ENCODE measurements around the gene PICALM. TPM values are rescaled to one million over a fixed set of nuclear protein-coding genes. Genes with fewer than 3 reads are reported as not detected.

PICALM gene
- total and polyA plus RNA-seq, 2 donors (not counting 3 experiments of a cell fraction or from before 2014, with no cell fraction given) = 181 to 202 TPM

DNA sequence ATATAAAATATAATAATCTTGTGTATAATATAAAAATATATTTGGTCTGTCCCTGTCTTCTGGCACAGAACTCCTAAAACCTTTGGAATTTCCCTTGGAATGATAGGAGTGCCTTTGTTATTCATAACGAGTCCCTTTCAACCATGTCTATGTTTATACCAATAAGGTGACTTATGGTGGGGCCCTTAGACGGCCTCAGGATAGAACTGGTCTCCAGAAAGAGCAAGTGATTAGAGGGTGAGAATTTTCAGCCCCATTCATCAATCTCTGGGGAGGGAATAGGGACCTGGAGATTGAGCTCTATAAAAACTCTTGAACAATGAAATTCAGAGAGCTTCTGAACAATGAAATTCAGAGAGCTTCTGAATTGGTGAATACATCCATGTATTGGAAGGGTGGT, 18.4 kb upstream of the PICALM start:
- intact Hi-C loops (cut with micrococcal nuclease) = no loop called here
- no peaks in the 10 kb centered on the region for H4K20me1 ChIP-seq (replicated peaks; ENCODE audit: control insufficient read depth, extremely low read depth, insufficient read depth, low read length)
- TF ChIP-seq GATA2 (IDR thresholded peaks at IDR 0.05; ENCODE audit: insufficient read depth, insufficient read length, low read depth, low read length) = no peak
- no peak for TF ChIP-seq JUN (IDR thresholded peaks at IDR 0.05; ENCODE audit: borderline replicate concordance, insufficient read depth, insufficient read length, low read depth)
- dilution Hi-C loops (cut with MboI; ENCODE audit: extremely low pct_ligation_motif_present, low sequenced_read_pairs) = no loop called here
- no TSS peak for BruUV-seq (replicated peaks)
- H3K27ac ChIP-seq (ENCODE audit: insufficient read depth, low read depth, low read length) = no peak overlapping the region
- no peaks in the 10 kb centered on the region for H3K4me1 ChIP-seq (ENCODE audit: control insufficient read depth, extremely low read depth, insufficient read depth, low read length)
- H3K9ac ChIP-seq (replicated peaks; ENCODE audit: extremely low read depth, insufficient read depth, low read length) = no peak overlapping the region
- no peak overlapping the region for H2AFZ ChIP-seq (ENCODE audit: low read depth, low read length)
- H3K9me3 ChIP-seq (replicated peaks; ENCODE audit: control insufficient read depth, insufficient read depth, low read length) = no peaks in the 10 kb centered on the region
- no peak overlapping the region for H3K4me2 ChIP-seq (ENCODE audit: insufficient read depth, low read length)
- no peak for DNase-seq (ENCODE audit: low read depth, low spot score)
- POLR2A ChIA-PET = no interaction called here
- H3K36me3 ChIP-seq (ENCODE audit: control insufficient read depth in 2 of 2, extremely low read depth in 1 of 2, insufficient read depth in 2 of 2, low read length in 2 of 2) = no peaks in the 10 kb centered on the region
- no peak for FAIRE-seq
- H3K9me1 ChIP-seq (replicated peaks; ENCODE audit: control insufficient read depth, extremely low read depth, insufficient read depth, low read length) = no peaks in the 10 kb centered on the region
- CTCF ChIA-PET = interaction anchor here (0.6 to 1.1 kb wide), 3 partner anchors 35 to 131 kb away, joined by 3 read pairs; no protein-coding TSS in a partner anchor
- no peaks in the 10 kb centered on the region for H3K27me3 ChIP-seq (ENCODE audit: control insufficient read depth in 2 of 2, insufficient read depth in 2 of 2, low read length in 2 of 2)
- H3K79me2 ChIP-seq (ENCODE audit: control insufficient read depth, insufficient read depth, low read length) = no peaks in the 10 kb centered on the region
- no peak overlapping the region for H3K4me3 ChIP-seq (replicated peaks in 1 of 3; ENCODE audit: insufficient read depth in 1 of 3, low read depth in 1 of 3, low read length in 3 of 3)

DNA sequence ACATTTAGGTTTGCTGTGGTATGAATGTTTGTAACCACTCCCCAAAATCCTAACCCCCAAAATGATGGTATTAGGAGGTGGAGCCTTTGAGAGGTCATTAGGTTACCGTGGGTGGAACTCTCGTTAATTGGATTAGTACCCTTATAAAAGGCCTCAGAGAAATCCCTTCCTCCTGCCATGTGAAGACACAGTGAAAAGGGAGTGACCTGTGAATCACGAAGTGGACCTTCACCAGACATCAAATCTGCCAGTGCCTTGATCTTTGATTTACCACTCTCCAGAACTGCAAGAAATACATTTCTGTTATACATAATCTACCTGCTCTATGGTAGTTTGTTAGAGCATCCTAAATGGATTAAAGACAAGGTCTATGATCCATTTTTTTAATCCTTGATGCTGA, 12.6 kb upstream of the PICALM start:
- H3K79me2 ChIP-seq (ENCODE audit: control insufficient read depth, insufficient read depth, low read length) = no peaks in the 10 kb centered on the region
- BruUV-seq (replicated peaks) = no TSS peak
- no peak overlapping the region for H3K9ac ChIP-seq (replicated peaks; ENCODE audit: extremely low read depth, insufficient read depth, low read length)
- no peaks in the 10 kb centered on the region for H3K4me1 ChIP-seq (ENCODE audit: control insufficient read depth, extremely low read depth, insufficient read depth, low read length)
- H3K4me3 ChIP-seq (replicated peaks in 1 of 3; ENCODE audit: insufficient read depth in 1 of 3, low read depth in 1 of 3, low read length in 3 of 3) = no peak overlapping the region
- no peaks in the 10 kb centered on the region for H3K27me3 ChIP-seq (ENCODE audit: control insufficient read depth in 2 of 2, insufficient read depth in 2 of 2, low read length in 2 of 2)
- no peak overlapping the region for H3K4me2 ChIP-seq (ENCODE audit: insufficient read depth, low read length)
- dilution Hi-C loops (cut with MboI; ENCODE audit: extremely low pct_ligation_motif_present, low sequenced_read_pairs) (no loop called here), intact Hi-C loops (cut with micrococcal nuclease) (no loop called here)
- no peaks in the 10 kb centered on the region for H3K36me3 ChIP-seq (ENCODE audit: control insufficient read depth in 2 of 2, extremely low read depth in 1 of 2, insufficient read depth in 2 of 2, low read length in 2 of 2)
- POLR2A ChIA-PET = no interaction called here
- DNase-seq (ENCODE audit: low read depth, low spot score) (no peak), FAIRE-seq (no peak)
- no peak overlapping the region for H2AFZ ChIP-seq (ENCODE audit: low read depth, low read length)
- no peaks in the 10 kb centered on the region for H3K9me3 ChIP-seq (replicated peaks; ENCODE audit: control insufficient read depth, insufficient read depth, low read length)
- no peak overlapping the region for H3K27ac ChIP-seq (ENCODE audit: insufficient read depth, low read depth, low read length)
- no peaks in the 10 kb centered on the region for H4K20me1 ChIP-seq (replicated peaks; ENCODE audit: control insufficient read depth, extremely low read depth, insufficient read depth, low read length)
- TF ChIP-seq POLR2AphosphoS5 (IDR thresholded peaks at IDR 0.05; ENCODE audit: insufficient read depth, low read depth, low read length) (no peak), FOS (IDR thresholded peaks at IDR 0.05; ENCODE audit: borderline replicate concordance, insufficient read depth, low read length) (no peak), MAX (IDR thresholded peaks at IDR 0.05; ENCODE audit: insufficient read depth, insufficient read length) (no peak), GATA2 (IDR thresholded peaks at IDR 0.05; ENCODE audit: insufficient read depth, insufficient read length, low read depth, low read length) (no peak), MYC (IDR thresholded peaks at IDR 0.05; ENCODE audit: low read depth, low read length) (no peak), CTCF (IDR thresholded peaks at IDR 0.05; ENCODE audit: extremely low read depth in 1 of 2, insufficient read depth in 1 of 2, low read depth in 1 of 2, low read length in 2 of 2) (no peak), POLR2A (IDR thresholded peaks at IDR 0.05; ENCODE audit: low read depth, low read length) (no peak), EZH2 (IDR thresholded peaks at IDR 0.05; ENCODE audit: borderline replicate concordance, low read depth, low read length, severe bottlenecking) (no peak)
- CTCF ChIA-PET = interaction anchor here (0.8 to 1.2 kb wide), 2 partner anchors 40 kb away, joined by 3 to 5 read pairs; no protein-coding TSS in a partner anchor
- H3K9me1 ChIP-seq (replicated peaks; ENCODE audit: control insufficient read depth, extremely low read depth, insufficient read depth, low read length) = no peaks in the 10 kb centered on the region

Data from endothelial cell of umbilical vein (primary cell).